Fibroblast of lung (primary cell): ENCODE measurements around the gene LYPD6B. TPM values are rescaled to one million over a fixed set of nuclear protein-coding genes. Genes with fewer than 3 reads are reported as not detected.

Experiments used
- DNase-seq, 2 donors: peaks; one replicate each; pipeline versions ENCODE4 v3.0.0 to v3.0.0-alpha.2; 2010; ENCODE audit warnings: low read depth in 2 of 2
- H2AFZ ChIP-seq: 2 replicates; pipeline ENCODE4 v1.5.1; 2012; ENCODE audit warnings: low read length, control low read depth, inconsistent platforms
- H3K27ac ChIP-seq: 2 replicates; pipeline ENCODE4 v1.5.1; 2011; ENCODE audit warnings: low read length, control low read depth; ENCODE audit not compliant: insufficient read depth
- H3K27me3 ChIP-seq: 2 replicates; pipeline ENCODE4 v1.5.1; 2011; ENCODE audit warnings: mild to moderate bottlenecking, low read length; ENCODE audit not compliant: control insufficient read depth, insufficient read depth
- H3K36me3 ChIP-seq: 2 replicates; pipeline ENCODE4 v1.5.1; 2011; ENCODE audit warnings: low read length; ENCODE audit not compliant: control insufficient read depth, insufficient read depth
- H3K4me1 ChIP-seq: 2 replicates; pipeline ENCODE4 v1.5.1; 2011; ENCODE audit warnings: low read length; ENCODE audit not compliant: control insufficient read depth, insufficient read depth; ENCODE audit errors: extremely low read depth
- H3K4me2 ChIP-seq: 2 replicates; pipeline ENCODE4 v1.5.1; 2011; ENCODE audit warnings: low read length, control low read depth; ENCODE audit not compliant: insufficient read depth; ENCODE audit errors: extremely low read depth
- H3K4me3 ChIP-seq, 4 experiments: fragments of 200-600 bp in 1 of 4; sonication (generic) in 1 of 4; replicated peaks in 1 of 4; 2 replicates each; pipeline ENCODE4 v1.5.1; 2011 to 2016; ENCODE audit warnings: low read length in 4 of 4, low read depth in 3 of 4, mild to moderate bottlenecking in 3 of 4, control low read depth in 2 of 4, inconsistent platforms in 1 of 4, mixed read lengths in 1 of 4; ENCODE audit not compliant: insufficient read depth in 1 of 4; ENCODE audit errors: control extremely low read depth in 1 of 4
- H3K79me2 ChIP-seq: 2 replicates; pipeline ENCODE4 v1.5.1; 2012; ENCODE audit warnings: mild to moderate bottlenecking, low read length, inconsistent platforms; ENCODE audit not compliant: control insufficient read depth, insufficient read depth
- H3K9ac ChIP-seq: 2 replicates; pipeline ENCODE4 v1.5.1; 2011; ENCODE audit warnings: mild to moderate bottlenecking, low read length, control low read depth; ENCODE audit not compliant: insufficient read depth
- H3K9me3 ChIP-seq: 2 replicates; pipeline ENCODE4 v1.5.1; 2012; ENCODE audit warnings: low read depth, low read length; ENCODE audit not compliant: control insufficient read depth, insufficient read depth
- H4K20me1 ChIP-seq: 2 replicates; pipeline ENCODE4 v1.5.1; 2011; ENCODE audit warnings: low read length; ENCODE audit not compliant: control insufficient read depth, insufficient read depth; ENCODE audit errors: extremely low read depth
- EZH2 ChIP-seq: IDR thresholded peaks from 2 replicates; pipeline ENCODE4 v1.5.1; 2012; ENCODE audit warnings: low read length, control low read depth, mild to moderate bottlenecking; ENCODE audit errors: missing control alignments
- polyA plus RNA-seq, 2 donors: library from polyadenylated mRNA; depleted of rRNA in 1 of 2; stranded (reverse) in 1 of 2; unstranded in 1 of 2; fragments of >200 nt; gene quantifications; 2 replicates each; pipeline ENCODE4 v1.2.1, GENCODE V29; 2011 to 2012; ENCODE audit warnings: missing spikeins in 1 of 2
- total RNA-seq: library from RNA; depleted of rRNA; stranded (reverse); fragments of >200 nt; gene quantifications from 2 replicates; pipeline ENCODE4 v1.2.1, GENCODE V29; 2014
- TF ChIP-seq, protein P1 (sequence below), 2 donors: IDR thresholded peaks in 1 of 2; conservative IDR thresholded peaks in 1 of 2; 1 replicate in 1 of 2; 2 replicates in 1 of 2; pipeline ENCODE4 v1.5.1; 2011 to 2012; ENCODE audit warnings: low read length in 2 of 2, control low read depth in 1 of 2, inconsistent platforms in 1 of 2, low read depth in 1 of 2, mild to moderate bottlenecking in 1 of 2

Gene LYPD6B
- total and polyA plus RNA-seq, 2 donors (not counting 1 experiment from before 2014, with no cell fraction given): 0.11 TPM; not detected in 1

- Histone ChIP-seq H3K4me1 (no peaks in the 10 kb centered on the region), H3K79me2 (no peaks in the 10 kb centered on the region), H4K20me1 (no peaks in the 10 kb centered on the region), H3K4me3 (no peak overlapping the region), H2AFZ (no peak overlapping the region), H3K4me2 (no peak overlapping the region), H3K9me3 (no peaks in the 10 kb centered on the region), H3K9ac (no peak overlapping the region), H3K27ac (no peak overlapping the region), H3K27me3 (peaks cover 29% of the 10 kb centered on the region), H3K36me3 (no peaks in the 10 kb centered on the region)
- no peak for DNase-seq
- TF ChIP-seq EZH2: no peak
- TF ChIP-seq, protein P1, sequence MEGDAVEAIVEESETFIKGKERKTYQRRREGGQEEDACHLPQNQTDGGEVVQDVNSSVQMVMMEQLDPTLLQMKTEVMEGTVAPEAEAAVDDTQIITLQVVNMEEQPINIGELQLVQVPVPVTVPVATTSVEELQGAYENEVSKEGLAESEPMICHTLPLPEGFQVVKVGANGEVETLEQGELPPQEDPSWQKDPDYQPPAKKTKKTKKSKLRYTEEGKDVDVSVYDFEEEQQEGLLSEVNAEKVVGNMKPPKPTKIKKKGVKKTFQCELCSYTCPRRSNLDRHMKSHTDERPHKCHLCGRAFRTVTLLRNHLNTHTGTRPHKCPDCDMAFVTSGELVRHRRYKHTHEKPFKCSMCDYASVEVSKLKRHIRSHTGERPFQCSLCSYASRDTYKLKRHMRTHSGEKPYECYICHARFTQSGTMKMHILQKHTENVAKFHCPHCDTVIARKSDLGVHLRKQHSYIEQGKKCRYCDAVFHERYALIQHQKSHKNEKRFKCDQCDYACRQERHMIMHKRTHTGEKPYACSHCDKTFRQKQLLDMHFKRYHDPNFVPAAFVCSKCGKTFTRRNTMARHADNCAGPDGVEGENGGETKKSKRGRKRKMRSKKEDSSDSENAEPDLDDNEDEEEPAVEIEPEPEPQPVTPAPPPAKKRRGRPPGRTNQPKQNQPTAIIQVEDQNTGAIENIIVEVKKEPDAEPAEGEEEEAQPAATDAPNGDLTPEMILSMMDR (conservative IDR thresholded peaks at IDR 0.05 in 1 of 2, IDR thresholded peaks at IDR 0.05 in 1 of 2; ENCODE audit: low read depth in 1 of 2, low read length in 2 of 2): no peak
Measured at GRCh38 chr2:149034406-149034805, 4.1 kb upstream of the LYPD6B start.

DNA sequence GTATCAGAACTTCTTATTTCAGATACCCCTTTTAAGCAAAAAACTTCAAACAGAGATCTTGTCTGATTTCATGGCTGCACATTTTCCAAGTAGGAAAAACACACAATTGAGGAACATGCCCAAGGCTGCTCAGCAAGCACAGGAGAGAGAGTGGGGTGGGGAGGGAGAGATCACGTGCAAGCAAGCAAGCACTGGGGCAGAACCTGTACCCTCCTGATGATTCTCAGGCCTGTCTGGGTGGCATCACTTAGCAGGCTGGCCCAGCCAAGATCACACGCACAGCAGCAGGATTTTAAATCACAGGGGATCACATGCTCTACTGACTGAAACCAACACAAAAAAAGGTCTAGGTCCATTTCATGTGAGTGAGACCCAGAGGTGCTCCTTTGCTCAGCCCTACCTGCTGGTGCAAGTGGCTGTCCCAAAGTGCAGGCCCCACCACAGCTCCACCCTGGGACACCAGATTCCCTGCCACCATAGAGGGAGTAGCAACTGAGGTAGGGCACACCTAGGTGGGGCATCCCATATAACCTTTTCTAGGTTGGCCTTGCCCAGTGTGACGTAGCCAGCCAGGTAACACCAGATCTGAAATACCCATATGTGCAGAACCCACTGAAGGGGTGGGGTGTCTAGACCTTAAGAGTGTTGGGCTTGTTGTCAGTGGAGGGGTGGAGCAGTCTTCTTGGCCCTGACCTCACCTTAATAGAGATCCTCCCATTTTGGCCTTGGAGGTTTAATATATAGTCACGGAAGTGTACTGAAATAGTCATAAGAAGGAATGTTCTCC lies 1.8 kb upstream of the LYPD6B start:
- H3K27me3 ChIP-seq: peaks cover 29% of the 10 kb centered on the region
- TF ChIP-seq, protein P1 (conservative IDR thresholded peaks at IDR 0.05 in 1 of 2, IDR thresholded peaks at IDR 0.05 in 1 of 2; ENCODE audit: low read depth in 1 of 2, low read length in 2 of 2): no peak
- TF ChIP-seq EZH2: no peak
- no peak overlapping the region for H2AFZ ChIP-seq
- no peaks in the 10 kb centered on the region for H3K36me3 ChIP-seq
- no peaks in the 10 kb centered on the region for H3K79me2 ChIP-seq
- no peak overlapping the region for H3K27ac ChIP-seq
- H3K9ac ChIP-seq: no peak overlapping the region
- H3K4me1 ChIP-seq: no peaks in the 10 kb centered on the region
- H3K9me3 ChIP-seq: no peaks in the 10 kb centered on the region
- H3K4me3 ChIP-seq: no peak overlapping the region
- no peaks in the 10 kb centered on the region for H4K20me1 ChIP-seq
- H3K4me2 ChIP-seq: no peak overlapping the region
- no peak for DNase-seq

GRCh38 chr2:149037851-149038250 lies 648 bp upstream of the LYPD6B start:
- Histone ChIP-seq H2AFZ (no peak overlapping the region), H3K4me2 (no peak overlapping the region)

More at GRCh38 chr2:149037851-149038250, 648 bp upstream of the LYPD6B start:
- no peaks in the 10 kb centered on the region for H3K4me1 ChIP-seq
- H4K20me1 ChIP-seq: no peaks in the 10 kb centered on the region
- H3K27me3 ChIP-seq: peaks cover 29% of the 10 kb centered on the region
- DNase-seq: no peak
- H3K27ac ChIP-seq: no peak overlapping the region
- H3K36me3 ChIP-seq: no peaks in the 10 kb centered on the region
- no peak overlapping the region for H3K4me3 ChIP-seq
- H3K9ac ChIP-seq: no peak overlapping the region
- H3K79me2 ChIP-seq: no peaks in the 10 kb centered on the region
- TF ChIP-seq, protein P1 (conservative IDR thresholded peaks at IDR 0.05 in 1 of 2, IDR thresholded peaks at IDR 0.05 in 1 of 2; ENCODE audit: low read depth in 1 of 2, low read length in 2 of 2): no peak
- TF ChIP-seq EZH2: no peak
- H3K9me3 ChIP-seq: no peaks in the 10 kb centered on the region
